Brain pericyte (primary cell): ENCODE measurements around the gene ZNF664.

ENCODE experiments used
- DNase-seq: peaks from one replicate; pipeline ENCODE4 v3.0.0-alpha.2; 2012; ENCODE audit warnings: low read depth, low spot score

ZNF664 gene

GRCh38 chr12:123958876-123959275 is 14.1 kb upstream of the ZNF664 start:
- DNase-seq = no peak

- no peak for DNase-seq
Observed at GRCh38 chr12:123960029-123960735, 12.8 kb upstream of the ZNF664 start.

GRCh38 chr12:123960856-123961255 is 12.2 kb upstream of the ZNF664 start:
- DNase-seq = no peak

- no peak for DNase-seq
Observed at GRCh38 chr12:123961585-123962345, 11.2 kb upstream of the ZNF664 start.

- DNase-seq = no peak
Observed at GRCh38 chr12:123962513-123962912, 10.5 kb upstream of the ZNF664 start.

GRCh38 chr12:123963821-123964220 is 9.2 kb upstream of the ZNF664 start:
- no peak for DNase-seq

- no peak for DNase-seq
Observed at GRCh38 chr12:123965382-123965781, 7.6 kb upstream of the ZNF664 start.

GRCh38 chr12:123966596-123966995 is 6.4 kb upstream of the ZNF664 start:
- DNase-seq = no peak

GRCh38 chr12:123967121-123967586 is 5.9 kb upstream of the ZNF664 start:
- DNase-seq = no peak

GRCh38 chr12:123971449-123971769 is 1.6 kb upstream of the ZNF664 start:
- DNase-seq = no peak

- DNase-seq = no peak
Observed at GRCh38 chr12:123971770-123972456, 1.1 kb upstream of the ZNF664 start.

- DNase-seq = no peak
Observed at GRCh38 chr12:123973552-123974341, 732 bp downstream of the ZNF664 start.

- DNase-seq = no peak
Observed at GRCh38 chr12:123976227-123976826, 3.3 kb downstream of the ZNF664 start.

- DNase-seq = no peak
Observed at GRCh38 chr12:123979566-123979965, 6.6 kb downstream of the ZNF664 start.

- DNase-seq = no peak
Observed at GRCh38 chr12:123982269-123982668, 9.3 kb downstream of the ZNF664 start.

GRCh38 chr12:123983822-123984485 is 10.9 kb downstream of the ZNF664 start:
- DNase-seq = no peak

- DNase-seq = no peak
Observed at GRCh38 chr12:123984903-123985302, 11.9 kb downstream of the ZNF664 start.

GRCh38 chr12:123986374-123986965 is 13.5 kb downstream of the ZNF664 start:
- DNase-seq = no peak

- no peak for DNase-seq
Observed at GRCh38 chr12:123987022-123987421, 14.0 kb downstream of the ZNF664 start.

- DNase-seq = no peak
Observed at GRCh38 chr12:123989168-123989567, 16.2 kb downstream of the ZNF664 start.
